Islet precursor cell (in vitro differentiated cells): Measurements from ENCODE around the gene ABCC11.

Experiments used
- DNase-seq: peaks from one replicate; pipeline ENCODE4 v3.0.0-alpha.2; 2018

Gene ABCC11

DNA sequence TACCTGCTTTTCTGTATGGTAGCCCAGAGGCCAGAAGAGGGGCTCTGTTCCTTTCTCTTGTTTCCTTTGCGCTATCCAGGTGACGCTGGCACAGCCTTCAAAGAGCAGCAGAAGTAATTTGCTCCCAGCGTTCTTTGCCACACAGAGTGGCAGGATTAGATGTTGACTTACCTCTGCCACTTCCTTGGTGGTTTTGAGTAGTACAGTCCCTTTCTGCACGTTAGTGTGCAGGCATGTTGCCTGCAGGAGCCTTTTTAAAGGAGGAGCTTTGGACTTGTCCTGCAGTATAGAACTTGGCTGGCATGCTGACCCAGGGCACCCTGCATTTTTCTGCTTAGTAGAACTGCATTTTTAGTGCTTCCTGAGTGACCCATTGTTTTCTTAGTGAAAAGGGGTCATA, at the start of gene ABCC11:
Gene ABCC11, minus strand, starts transcription at position 229 of the 400 bp plus-strand sequence. CDS start 15,618 bp downstream, outside the sequence.
- no peak for DNase-seq

DNA sequence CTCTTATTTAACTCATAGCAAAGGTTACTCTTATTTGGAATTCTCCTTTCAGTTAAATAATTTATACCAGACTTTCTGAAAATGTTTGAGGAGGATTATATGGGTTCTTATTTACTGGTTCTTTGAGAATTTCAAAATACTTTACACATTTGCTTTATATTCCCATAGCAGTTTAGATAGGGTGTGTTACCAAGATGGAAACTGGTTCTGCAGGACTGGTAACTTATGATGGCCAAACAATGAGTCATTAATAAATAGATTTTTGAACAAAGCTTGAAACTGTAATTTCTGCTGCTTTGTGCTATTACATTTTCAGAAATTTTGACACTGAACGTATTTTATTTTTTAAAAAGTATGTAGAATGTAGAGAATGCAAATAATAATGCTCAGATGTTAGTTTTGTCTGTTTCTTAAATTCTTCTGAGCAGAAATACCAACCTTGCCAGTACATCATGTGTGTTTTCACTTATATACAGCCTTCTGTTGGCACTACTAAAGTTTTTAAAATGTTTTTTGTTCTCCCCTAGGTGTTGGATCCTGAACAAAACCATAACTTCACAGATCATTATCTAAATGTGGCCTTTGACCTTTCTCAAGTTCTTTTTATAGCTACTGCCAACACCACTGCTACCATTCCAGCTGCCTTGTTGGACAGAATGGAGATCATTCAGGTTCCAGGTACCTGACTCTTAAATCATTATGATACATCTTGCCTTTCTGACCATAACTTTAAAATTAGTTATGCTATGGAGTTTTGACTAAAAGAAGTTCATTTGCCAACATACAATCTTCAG, 48.3 kb upstream of the ABCC11 start:
- no peak for DNase-seq

DNA sequence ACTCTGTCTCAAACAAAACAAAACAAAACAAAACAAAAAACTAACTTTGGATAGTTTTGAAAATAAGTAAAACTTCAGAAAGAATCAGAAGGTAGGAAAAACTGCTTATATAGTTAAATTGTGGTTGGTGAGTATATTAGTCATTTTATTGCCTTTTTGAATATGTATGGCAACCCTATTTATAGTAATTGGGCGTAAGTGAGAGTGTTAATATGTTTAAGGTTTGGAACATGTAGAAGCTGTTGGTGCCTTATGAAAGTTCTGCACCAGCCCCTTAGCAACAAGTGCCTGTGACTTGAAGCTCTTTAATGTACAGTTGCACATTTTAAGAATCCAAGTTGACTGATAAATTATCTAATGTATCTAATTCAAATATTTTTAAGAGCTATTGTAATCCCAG, 47.4 kb upstream of the ABCC11 start:
- no peak for DNase-seq

GRCh38 chr16:48292452-48292851, 45.1 kb upstream of the ABCC11 start:
- DNase-seq = no peak

DNA sequence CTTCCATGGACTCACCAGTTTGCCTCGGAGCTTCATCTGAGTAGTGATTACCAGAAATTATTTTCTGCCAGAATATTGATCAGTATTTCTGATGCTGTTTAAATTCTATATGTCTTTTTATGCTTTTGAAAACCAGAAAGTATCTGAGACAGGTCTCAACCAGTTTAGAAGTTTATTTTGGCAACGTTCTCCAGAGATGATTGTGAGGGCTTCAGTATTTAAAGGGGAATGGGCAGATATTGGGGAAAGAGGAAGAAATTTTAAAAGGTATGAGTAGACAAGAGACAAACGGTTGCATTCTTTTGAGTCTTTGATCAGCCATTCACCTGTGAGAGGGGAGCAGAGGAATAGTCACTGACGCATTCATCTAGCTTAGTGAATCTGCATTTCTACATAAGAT, 44.4 kb upstream of the ABCC11 start:
- DNase-seq = no peak

DNA sequence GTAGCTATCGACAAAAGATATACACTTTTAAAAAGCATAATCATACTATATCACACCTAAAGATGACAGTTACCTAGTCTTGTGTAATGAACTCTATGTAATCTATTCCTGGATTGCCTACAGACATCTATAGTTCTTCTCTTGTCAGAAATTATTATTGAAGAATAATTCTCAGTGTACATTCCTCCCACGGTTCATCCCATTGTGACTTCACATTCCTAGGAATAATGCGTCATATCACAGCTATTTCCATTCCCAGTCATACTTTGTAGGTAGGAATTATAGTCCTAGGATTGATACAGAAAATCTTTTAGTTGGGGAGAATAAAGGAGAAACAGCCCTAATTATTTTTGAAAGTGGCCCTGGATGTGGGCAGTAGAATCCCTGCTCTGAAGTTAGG, 44.0 kb upstream of the ABCC11 start:
- DNase-seq = no peak

GRCh38 chr16:48287239-48287638, 39.9 kb upstream of the ABCC11 start:
- DNase-seq = no peak

DNA sequence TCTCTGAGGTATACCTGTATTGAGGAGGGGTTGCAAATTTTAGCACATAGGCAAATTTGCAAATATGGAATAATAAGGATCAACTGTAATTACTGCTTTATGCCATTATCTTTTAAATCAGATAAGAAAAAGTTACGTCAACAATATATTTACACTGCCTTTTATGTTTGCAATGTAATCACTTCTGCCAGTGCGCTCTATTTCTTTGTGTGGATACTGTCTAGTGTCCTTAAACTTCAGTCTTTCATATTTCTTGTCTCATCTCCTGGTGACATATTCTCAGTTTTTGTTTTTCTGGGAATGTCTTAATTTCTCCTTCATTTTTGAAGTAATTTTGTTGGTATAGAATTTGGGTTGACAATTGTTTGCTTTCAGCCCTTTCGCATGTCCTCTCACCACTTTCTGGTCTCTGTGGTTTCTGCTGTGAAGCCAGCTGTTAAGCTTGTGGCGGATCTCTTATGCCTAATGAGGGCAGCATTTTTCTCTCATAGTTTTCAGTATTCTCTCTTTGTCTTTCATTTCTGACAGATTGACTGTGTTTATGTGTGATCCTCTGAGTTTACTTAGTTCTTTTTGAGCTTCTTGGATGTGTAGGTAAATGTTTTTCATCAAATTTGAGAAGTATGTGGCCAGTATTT, 37.6 kb upstream of the ABCC11 start:
- DNase-seq = no peak

GRCh38 chr16:48282636-48283263, 35.4 kb upstream of the ABCC11 start:
- DNase-seq = no peak

DNA sequence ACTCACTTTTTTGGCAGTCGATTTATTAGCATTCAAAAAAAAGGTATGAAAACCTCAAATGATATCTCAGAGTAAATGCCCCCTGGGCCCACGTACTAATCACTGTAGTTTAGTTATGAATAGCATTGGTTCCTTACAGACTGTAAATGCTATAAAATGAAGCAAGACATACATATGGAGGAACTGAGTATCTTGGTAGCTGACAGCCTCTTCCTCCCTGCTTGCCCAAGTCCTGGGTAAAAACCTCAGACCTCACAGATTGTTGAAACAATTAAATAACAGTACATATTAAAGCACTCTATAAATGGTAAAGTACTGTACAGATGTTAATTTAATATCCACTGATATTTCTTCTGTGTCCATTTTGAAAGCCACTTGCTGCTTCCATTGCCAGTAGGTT, 33.2 kb upstream of the ABCC11 start:
- no peak for DNase-seq

DNA sequence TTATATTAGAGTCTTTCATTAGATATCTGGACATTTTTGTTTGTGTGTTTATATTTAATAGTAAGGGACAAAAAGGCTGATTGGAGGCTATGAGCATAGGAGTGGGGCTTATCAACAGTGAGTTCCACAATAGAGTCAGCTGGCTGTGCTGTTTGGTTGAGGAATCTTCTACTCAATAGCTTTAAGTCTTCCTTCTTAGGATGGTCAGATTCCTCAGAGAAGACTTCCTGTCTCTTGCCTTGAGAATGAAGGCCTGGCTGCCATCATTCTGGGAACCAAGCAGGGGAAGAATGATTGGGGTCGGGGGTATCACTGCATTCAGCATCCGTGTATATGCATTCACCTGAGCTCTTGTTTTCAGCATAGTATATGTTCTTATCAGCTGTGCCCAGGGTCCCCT, 31.9 kb upstream of the ABCC11 start:
- no peak for DNase-seq

DNA sequence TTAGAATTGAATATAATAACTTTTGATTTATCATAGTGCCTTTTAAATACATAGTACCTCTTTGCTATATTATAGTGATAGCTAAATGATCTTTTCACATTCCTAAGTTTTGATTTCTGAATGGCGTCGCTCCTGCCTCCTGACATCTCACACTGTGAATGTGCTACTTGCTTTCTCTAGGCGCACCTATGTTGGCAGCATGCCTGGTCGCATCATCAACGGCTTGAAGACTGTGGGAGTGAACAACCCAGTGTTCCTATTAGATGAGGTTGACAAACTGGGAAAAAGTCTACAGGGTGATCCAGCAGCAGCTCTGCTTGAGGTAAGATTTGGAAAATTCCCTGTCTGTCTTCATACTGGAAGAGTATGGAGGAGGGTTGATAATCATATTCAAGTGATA, 29.8 kb upstream of the ABCC11 start:
- no peak for DNase-seq

- no peak for DNase-seq
Measured at GRCh38 chr16:48276102-48276501, 28.8 kb upstream of the ABCC11 start.

- DNase-seq = no peak
Measured at GRCh38 chr16:48274476-48274875, 27.1 kb upstream of the ABCC11 start.

GRCh38 chr16:48272837-48273421, 25.6 kb upstream of the ABCC11 start:
- DNase-seq = no peak

- no peak for DNase-seq
Measured at GRCh38 chr16:48271728-48272127, 24.4 kb upstream of the ABCC11 start.

DNA sequence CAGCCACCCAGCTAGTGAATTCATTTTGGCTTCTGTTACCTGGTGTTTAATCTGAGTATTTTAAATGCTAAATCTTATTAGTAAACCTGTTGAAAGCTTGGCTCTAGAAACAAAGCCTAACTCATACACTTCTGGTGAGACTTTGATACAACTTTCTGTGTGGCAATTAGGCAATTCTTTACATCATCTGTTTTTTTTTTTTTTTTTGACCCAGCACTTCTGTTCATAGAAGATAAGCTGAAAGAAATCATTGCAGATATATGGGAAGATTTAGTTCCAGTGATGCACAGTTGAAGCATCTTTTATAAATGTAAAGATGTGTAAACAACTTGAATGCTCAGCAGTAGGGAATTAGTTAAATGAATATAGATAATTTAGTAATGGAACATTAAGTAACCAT, 21.7 kb upstream of the ABCC11 start:
- no peak for DNase-seq

GRCh38 chr16:48262631-48263030, 15.3 kb upstream of the ABCC11 start:
- DNase-seq = no peak

DNA sequence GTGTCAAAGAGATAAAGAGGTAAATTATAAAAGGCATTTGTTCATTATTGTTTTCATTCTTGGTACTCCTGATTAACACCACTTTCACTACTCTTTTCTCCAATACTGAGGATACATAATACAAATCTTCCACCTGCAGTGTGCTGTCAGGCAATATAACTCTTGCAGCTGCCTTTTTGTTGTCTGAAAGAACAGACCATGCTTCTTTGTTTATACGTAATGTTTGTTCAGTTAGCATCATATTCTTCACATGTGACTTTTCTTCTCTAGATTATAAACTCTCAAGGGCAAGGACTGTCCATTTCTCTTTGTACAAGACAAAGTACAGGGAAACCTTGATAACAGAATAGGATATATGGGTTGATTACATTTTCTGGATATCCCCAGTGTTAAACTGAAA, 14.2 kb upstream of the ABCC11 start:
- DNase-seq = no peak

GRCh38 chr16:48256579-48257177, 9.3 kb upstream of the ABCC11 start:
- no peak for DNase-seq

GRCh38 chr16:48252013-48252412, 4.7 kb upstream of the ABCC11 start:
- no peak for DNase-seq

DNA sequence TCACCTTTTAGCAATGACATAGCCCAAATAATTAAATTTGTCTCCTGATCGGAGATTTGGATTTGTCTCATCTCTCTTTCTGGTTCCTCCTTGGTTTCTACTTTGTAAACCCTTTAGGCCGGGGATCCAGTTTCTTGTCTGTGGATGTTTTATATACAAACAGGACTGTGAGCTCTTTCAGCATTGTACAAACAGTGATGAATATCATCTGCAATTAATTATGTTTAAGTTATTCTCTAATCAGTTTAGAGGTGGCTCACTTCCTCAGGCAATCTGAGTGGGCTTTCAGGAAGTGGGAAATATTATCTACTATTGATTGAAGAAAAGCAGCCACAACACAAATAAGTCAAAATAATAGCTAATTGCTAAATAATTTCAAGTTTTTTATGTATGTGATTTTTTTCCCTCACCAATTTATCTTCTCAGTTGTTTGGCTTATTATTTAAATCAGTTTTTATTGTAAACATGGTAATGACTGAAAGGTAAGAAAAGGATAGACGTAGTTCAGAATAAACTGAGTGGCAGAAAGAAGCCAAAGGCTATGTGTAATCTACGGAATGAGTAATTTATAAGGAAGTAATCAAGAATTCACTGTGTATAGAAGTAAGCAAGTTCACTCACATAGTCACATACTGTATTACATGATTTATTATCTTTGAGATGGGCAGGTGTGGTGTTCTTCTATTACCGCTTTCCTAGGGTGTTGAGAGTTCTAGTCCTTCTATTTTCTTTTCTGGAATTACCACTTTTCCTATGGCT, 3.4 kb upstream of the ABCC11 start:
- DNase-seq = no peak

- no peak for DNase-seq
Measured at GRCh38 chr16:48246066-48246465, 1.3 kb downstream of the ABCC11 start.
